GM12878 (cell line): ENCODE data around the gene TDRKH. TPM values are rescaled to one million over a fixed set of nuclear protein-coding genes. Genes with fewer than 3 reads are reported as not detected.

Source experiments
- ATAC-seq: fragments of 200-7000 bp; cut with Tn5 transposase; 3 replicates; pipeline ENCODE4 v1.9.1; 2020; ENCODE audit warnings: mild to moderate bottlenecking, moderate library complexity
- BruUV-seq: library from RNA; stranded (reverse); fragments of 400-500 nt; replicated peaks from 2 replicates; lab custom pipeline; 2021; lab: Mats Ljungman, UMichigan
- CTCF ChIA-PET: fragments of 300-600 bp; sonication (Branson Sonifier 250); formaldehyde crosslinking; extraction: SDS; loops from one replicate; lab custom pipeline; 2021; ENCODE audit warnings: inconsistent platforms; lab: Yijun Ruan, JAX
- POLR2A ChIA-PET: fragments of 350-600 bp; formaldehyde crosslinking; extraction: SDS; loops from one replicate; lab custom pipeline; 2021; ENCODE audit warnings: inconsistent platforms; lab: Charles Lee
- RAD21 ChIA-PET: fragments of 300-600 bp; sonication (Branson Sonifier 250); formaldehyde crosslinking; loops from one replicate; lab custom pipeline; 2023; ENCODE audit warnings: antibody characterized with exemption; ENCODE audit not compliant: unreplicated experiment; lab: Charles Lee
- SMC1A ChIA-PET: fragments of 300-600 bp; sonication (Branson Sonifier 250); formaldehyde crosslinking; loops from one replicate; lab custom pipeline; 2023; ENCODE audit not compliant: unreplicated experiment, uncharacterized antibody; lab: Charles Lee
- DNase-seq: peaks from one replicate; pipeline ENCODE4 v3.0.0-alpha.2; 2011; ENCODE audit warnings: low read depth, low spot score
- FAIRE-seq: peaks from 3 replicates; lab custom pipeline; 2011; peaks lifted over from hg19 to GRCh38; lab: Jason Lieb, UNC
- H2AFZ ChIP-seq: 2 replicates; pipeline ENCODE4 v1.6.0; 2011; ENCODE audit warnings: low read depth, low read length, control low read depth; ENCODE audit not compliant: control insufficient read depth
- H3K27ac ChIP-seq: 2 replicates; pipeline ENCODE4 v1.5.1; 2011; ENCODE audit warnings: control low read depth; ENCODE audit not compliant: control insufficient read depth, insufficient read depth
- H3K27me3 ChIP-seq, 2 experiments: replicated peaks in 1 of 2; 2 replicates each; pipeline versions ENCODE4 v1.6.0 to v1.6.1; 2011; ENCODE audit warnings: low read length in 1 of 2; ENCODE audit not compliant: control insufficient read depth in 2 of 2, insufficient read depth in 2 of 2
- H3K36me3 ChIP-seq, 2 experiments: 2 replicates each; pipeline ENCODE4 v1.5.1; 2011; ENCODE audit warnings: low read length in 1 of 2; ENCODE audit not compliant: control insufficient read depth in 2 of 2, insufficient read depth in 2 of 2
- H3K4me1 ChIP-seq: 2 replicates; pipeline ENCODE4 v1.6.1; 2011; ENCODE audit warnings: mild to moderate bottlenecking, low read length, moderate library complexity, mixed read lengths; ENCODE audit not compliant: control insufficient read depth, insufficient read depth
- H3K4me2 ChIP-seq: 2 replicates; pipeline ENCODE4 v1.6.0; 2011; ENCODE audit warnings: control low read depth; ENCODE audit not compliant: control insufficient read depth, insufficient read depth
- H3K4me3 ChIP-seq: fragments of 200-600 bp; sonication (generic); 2 replicates; pipeline ENCODE4 v1.5.1; 2016
- H3K79me2 ChIP-seq: 2 replicates; pipeline ENCODE4 v1.6.0; 2011; ENCODE audit warnings: low read length; ENCODE audit not compliant: control insufficient read depth, insufficient read depth
- H3K9ac ChIP-seq: 2 replicates; pipeline ENCODE4 v1.8.0; 2011; ENCODE audit warnings: low read length, control low read depth, mixed read lengths; ENCODE audit not compliant: control insufficient read depth, insufficient read depth
- H3K9me3 ChIP-seq: replicated peaks from 3 replicates; pipeline ENCODE4 v1.5.1; 2011; ENCODE audit warnings: mild to moderate bottlenecking, low read length; ENCODE audit not compliant: control insufficient read depth, insufficient read depth
- H4K20me1 ChIP-seq: 2 replicates; pipeline ENCODE4 v1.6.0; 2011; ENCODE audit not compliant: control insufficient read depth, insufficient read depth
- CBX5 ChIP-seq: sonication (generic); IDR thresholded peaks from 2 replicates; pipeline ENCODE4 v1.6.1; 2016; ENCODE audit warnings: low read depth, moderate library complexity, mild to moderate bottlenecking, inconsistent platforms
- CREM ChIP-seq: IDR thresholded peaks from 2 replicates; pipeline ENCODE4 v1.6.1; 2014; ENCODE audit warnings: antibody characterized with exemption, low read depth
- GABPA ChIP-seq: IDR thresholded peaks from 2 replicates; pipeline ENCODE4 v1.6.1; 2014; ENCODE audit warnings: antibody characterized with exemption, low read depth, mild to moderate bottlenecking, inconsistent platforms
- KDM1A ChIP-seq: fragments of 200-600 bp; sonication (generic); IDR thresholded peaks from 2 replicates; pipeline ENCODE4 v1.6.1; 2016; ENCODE audit warnings: borderline replicate concordance
- POLR2A ChIP-seq: IDR thresholded peaks from 2 replicates; pipeline ENCODE4 v1.6.1; 2011; ENCODE audit warnings: low read depth, mild to moderate bottlenecking, low read length
- SRF ChIP-seq, 2 experiments: IDR thresholded peaks; 2 replicates each; pipeline ENCODE4 v1.6.1; 2011; ENCODE audit warnings: low read depth in 2 of 2, low read length in 2 of 2, mild to moderate bottlenecking in 1 of 2, moderate library complexity in 1 of 2
- TCF3 ChIP-seq: IDR thresholded peaks from 2 replicates; pipeline ENCODE4 v1.6.1; 2012; ENCODE audit warnings: low read depth, mild to moderate bottlenecking, low read length, borderline replicate concordance; ENCODE audit not compliant: insufficient read depth
- WGBS: methylation state at CpG from one replicate; pipeline ENCODE4 v1.1.6; 2016; ENCODE audit warnings: low lambda C conversion rate; ENCODE audit not compliant: insufficient replicate concordance, insufficient coverage; ENCODE audit errors: missing lambda C conversion rate; 5-methylcytosine and 5-hydroxymethylcytosine counted together
- in situ Hi-C: fragments of 300-500 bp; cut with MboI; formaldehyde crosslinking; loops from 9 replicates; pipeline ENCODE4 v1.14.3; 2018; ENCODE audit warnings: mixed read lengths
- intact Hi-C: fragments of 100-400 bp; cut with micrococcal nuclease; formaldehyde crosslinking; loops from one replicate; pipeline ENCODE4 v1.14.2; 2022; ENCODE audit not compliant: unreplicated experiment
- polyA plus RNA-seq, 11 experiments: library from polyadenylated mRNA; depleted of rRNA in 4 of 11; unstranded in 6 of 11; stranded (reverse) in 5 of 11; fragments of >200 nt; fragmentation: Nextera tagmentation in 4 of 11; fragmentation: Illumina TruSeq in 1 of 11; extraction: Ambion mirVana in 4 of 11; extraction: Trizol in 1 of 11; gene quantifications; 1 replicate in 1 of 11; 2 replicates in 10 of 11; pipeline versions ENCODE4 v1.2.1 to v1.2.3, GENCODE V29; 2011 to 2016; ENCODE audit warnings: inconsistent platforms in 2 of 11, missing spikeins in 2 of 11, low read depth in 1 of 11
- total RNA-seq, 4 experiments: library from RNA; depleted of rRNA in 3 of 4; stranded (reverse); fragments of >200 nt in 3 of 4; fragmentation: Illumina TruSeq in 1 of 4; extraction: Trizol in 1 of 4; gene quantifications; 2 replicates each; pipeline versions ENCODE4 v1.2.1 to v1.2.3, GENCODE V29; 2013 to 2021
- TF ChIP-seq, protein P1 (sequence below): fragments of 450-650 bp; IDR thresholded peaks from 2 replicates; pipeline ENCODE4 v1.6.1; 2016; ENCODE audit warnings: mild to moderate bottlenecking, moderate library complexity, borderline replicate concordance
- TF ChIP-seq, protein P2 (sequence below): fragments of 450-650 bp; IDR thresholded peaks from 2 replicates; pipeline ENCODE4 v1.6.1; 2017; ENCODE audit warnings: mild to moderate bottlenecking, moderate library complexity
- TF ChIP-seq, protein P3 (sequence below): fragments of 450-650 bp; formaldehyde crosslinking; IDR thresholded peaks from 2 replicates; pipeline ENCODE4 v1.5.0; 2022; ENCODE audit warnings: mild to moderate bottlenecking, missing genetic modification characterization

TDRKH gene
- total and polyA plus RNA-seq, 10 of the 15 experiments (the other 5 are each of a cell fraction or from before 2014, with no cell fraction given), result 1.3 to 8.4 (median 2.9) TPM

DNA sequence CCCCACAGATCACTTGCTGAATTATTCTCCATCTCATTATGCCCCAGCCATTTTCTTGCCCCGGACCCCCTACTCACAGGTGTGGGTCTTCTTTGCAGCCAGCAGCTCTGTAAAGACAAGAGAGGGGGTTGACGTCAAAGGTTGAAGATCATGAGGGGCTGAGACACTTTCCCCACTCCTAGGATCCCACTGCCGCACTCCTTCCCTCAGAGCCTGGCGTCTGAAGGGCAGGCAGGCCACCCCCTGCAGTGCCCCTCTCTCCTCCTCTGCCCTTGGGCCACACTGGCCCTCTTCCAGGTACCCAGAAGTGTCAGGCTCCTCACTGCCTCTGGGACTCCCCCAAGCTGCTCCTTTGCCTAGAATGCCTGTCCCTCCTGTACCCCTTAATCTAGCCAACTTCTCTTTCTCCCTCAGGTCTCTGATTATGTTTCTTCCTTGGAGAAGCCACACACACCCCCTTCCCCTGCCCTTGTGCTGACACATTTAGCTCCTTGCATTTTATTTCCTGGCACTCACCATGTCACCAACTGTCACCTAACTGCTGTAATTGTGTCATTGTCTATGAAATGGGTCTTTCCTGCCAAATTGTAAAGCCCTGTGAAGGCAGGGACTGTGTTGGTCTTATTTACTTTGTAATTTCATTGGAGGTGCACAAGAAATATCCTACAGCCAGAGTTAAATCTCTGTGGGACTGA, 39.2 kb upstream of the TDRKH start:
- no peaks in the 10 kb centered on the region for H3K9me3 ChIP-seq
- CTCF ChIA-PET, result interaction anchor here (1.0 to 1.9 kb wide), 2 partner anchors 11 to 295 kb away, joined by 4 to 6 read pairs; partner anchors contain the start of gene C2CD4D
- H3K4me3 ChIP-seq, result no peak overlapping the region
- POLR2A ChIA-PET, result no interaction called here
- no peak for DNase-seq
- no peak overlapping the region for H3K27ac ChIP-seq
- no peak for TF ChIP-seq SRF (IDR thresholded peaks at IDR 0.05; ENCODE audit: low read depth in 2 of 2, low read length in 2 of 2)
- TF ChIP-seq, protein P1, sequence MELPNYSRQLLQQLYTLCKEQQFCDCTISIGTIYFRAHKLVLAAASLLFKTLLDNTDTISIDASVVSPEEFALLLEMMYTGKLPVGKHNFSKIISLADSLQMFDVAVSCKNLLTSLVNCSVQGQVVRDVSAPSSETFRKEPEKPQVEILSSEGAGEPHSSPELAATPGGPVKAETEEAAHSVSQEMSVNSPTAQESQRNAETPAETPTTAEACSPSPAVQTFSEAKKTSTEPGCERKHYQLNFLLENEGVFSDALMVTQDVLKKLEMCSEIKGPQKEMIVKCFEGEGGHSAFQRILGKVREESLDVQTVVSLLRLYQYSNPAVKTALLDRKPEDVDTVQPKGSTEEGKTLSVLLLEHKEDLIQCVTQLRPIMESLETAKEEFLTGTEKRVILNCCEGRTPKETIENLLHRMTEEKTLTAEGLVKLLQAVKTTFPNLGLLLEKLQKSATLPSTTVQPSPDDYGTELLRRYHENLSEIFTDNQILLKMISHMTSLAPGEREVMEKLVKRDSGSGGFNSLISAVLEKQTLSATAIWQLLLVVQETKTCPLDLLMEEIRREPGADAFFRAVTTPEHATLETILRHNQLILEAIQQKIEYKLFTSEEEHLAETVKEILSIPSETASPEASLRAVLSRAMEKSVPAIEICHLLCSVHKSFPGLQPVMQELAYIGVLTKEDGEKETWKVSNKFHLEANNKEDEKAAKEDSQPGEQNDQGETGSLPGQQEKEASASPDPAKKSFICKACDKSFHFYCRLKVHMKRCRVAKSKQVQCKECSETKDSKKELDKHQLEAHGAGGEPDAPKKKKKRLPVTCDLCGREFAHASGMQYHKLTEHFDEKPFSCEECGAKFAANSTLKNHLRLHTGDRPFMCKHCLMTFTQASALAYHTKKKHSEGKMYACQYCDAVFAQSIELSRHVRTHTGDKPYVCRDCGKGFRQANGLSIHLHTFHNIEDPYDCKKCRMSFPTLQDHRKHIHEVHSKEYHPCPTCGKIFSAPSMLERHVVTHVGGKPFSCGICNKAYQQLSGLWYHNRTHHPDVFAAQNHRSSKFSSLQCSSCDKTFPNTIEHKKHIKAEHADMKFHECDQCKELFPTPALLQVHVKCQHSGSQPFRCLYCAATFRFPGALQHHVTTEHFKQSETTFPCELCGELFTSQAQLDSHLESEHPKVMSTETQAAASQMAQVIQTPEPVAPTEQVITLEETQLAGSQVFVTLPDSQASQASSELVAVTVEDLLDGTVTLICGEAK, result no peak
- TF ChIP-seq, protein P2, sequence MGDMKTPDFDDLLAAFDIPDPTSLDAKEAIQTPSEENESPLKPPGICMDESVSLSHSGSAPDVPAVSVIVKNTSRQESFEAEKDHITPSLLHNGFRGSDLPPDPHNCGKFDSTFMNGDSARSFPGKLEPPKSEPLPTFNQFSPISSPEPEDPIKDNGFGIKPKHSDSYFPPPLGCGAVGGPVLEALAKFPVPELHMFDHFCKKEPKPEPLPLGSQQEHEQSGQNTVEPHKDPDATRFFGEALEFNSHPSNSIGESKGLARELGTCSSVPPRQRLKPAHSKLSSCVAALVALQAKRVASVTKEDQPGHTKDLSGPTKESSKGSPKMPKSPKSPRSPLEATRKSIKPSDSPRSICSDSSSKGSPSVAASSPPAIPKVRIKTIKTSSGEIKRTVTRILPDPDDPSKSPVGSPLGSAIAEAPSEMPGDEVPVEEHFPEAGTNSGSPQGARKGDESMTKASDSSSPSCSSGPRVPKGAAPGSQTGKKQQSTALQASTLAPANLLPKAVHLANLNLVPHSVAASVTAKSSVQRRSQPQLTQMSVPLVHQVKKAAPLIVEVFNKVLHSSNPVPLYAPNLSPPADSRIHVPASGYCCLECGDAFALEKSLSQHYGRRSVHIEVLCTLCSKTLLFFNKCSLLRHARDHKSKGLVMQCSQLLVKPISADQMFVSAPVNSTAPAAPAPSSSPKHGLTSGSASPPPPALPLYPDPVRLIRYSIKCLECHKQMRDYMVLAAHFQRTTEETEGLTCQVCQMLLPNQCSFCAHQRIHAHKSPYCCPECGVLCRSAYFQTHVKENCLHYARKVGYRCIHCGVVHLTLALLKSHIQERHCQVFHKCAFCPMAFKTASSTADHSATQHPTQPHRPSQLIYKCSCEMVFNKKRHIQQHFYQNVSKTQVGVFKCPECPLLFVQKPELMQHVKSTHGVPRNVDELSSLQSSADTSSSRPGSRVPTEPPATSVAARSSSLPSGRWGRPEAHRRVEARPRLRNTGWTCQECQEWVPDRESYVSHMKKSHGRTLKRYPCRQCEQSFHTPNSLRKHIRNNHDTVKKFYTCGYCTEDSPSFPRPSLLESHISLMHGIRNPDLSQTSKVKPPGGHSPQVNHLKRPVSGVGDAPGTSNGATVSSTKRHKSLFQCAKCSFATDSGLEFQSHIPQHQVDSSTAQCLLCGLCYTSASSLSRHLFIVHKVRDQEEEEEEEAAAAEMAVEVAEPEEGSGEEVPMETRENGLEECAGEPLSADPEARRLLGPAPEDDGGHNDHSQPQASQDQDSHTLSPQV, result no peak
- TF ChIP-seq POLR2A, result no peak
- TF ChIP-seq GABPA, result no peak
- TF ChIP-seq CREM, result no peak
- no peak for TF ChIP-seq CBX5
- TF ChIP-seq, protein P3, sequence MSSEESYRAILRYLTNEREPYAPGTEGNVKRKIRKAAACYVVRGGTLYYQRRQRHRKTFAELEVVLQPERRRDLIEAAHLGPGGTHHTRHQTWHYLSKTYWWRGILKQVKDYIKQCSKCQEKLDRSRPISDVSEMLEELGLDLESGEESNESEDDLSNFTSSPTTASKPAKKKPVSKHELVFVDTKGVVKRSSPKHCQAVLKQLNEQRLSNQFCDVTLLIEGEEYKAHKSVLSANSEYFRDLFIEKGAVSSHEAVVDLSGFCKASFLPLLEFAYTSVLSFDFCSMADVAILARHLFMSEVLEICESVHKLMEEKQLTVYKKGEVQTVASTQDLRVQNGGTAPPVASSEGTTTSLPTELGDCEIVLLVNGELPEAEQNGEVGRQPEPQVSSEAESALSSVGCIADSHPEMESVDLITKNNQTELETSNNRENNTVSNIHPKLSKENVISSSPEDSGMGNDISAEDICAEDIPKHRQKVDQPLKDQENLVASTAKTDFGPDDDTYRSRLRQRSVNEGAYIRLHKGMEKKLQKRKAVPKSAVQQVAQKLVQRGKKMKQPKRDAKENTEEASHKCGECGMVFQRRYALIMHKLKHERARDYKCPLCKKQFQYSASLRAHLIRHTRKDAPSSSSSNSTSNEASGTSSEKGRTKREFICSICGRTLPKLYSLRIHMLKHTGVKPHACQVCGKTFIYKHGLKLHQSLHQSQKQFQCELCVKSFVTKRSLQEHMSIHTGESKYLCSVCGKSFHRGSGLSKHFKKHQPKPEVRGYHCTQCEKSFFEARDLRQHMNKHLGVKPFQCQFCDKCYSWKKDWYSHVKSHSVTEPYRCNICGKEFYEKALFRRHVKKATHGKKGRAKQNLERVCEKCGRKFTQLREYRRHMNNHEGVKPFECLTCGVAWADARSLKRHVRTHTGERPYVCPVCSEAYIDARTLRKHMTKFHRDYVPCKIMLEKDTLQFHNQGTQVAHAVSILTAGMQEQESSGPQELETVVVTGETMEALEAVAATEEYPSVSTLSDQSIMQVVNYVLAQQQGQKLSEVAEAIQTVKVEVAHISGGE (CRISPR knock-in tag), result no peak
- no peak for TF ChIP-seq TCF3
- TF ChIP-seq KDM1A, result no peak
- ATAC-seq, result no peak
- in situ Hi-C loops (loop anchor here (10.0 kb wide), 2 partner anchors 385 to 535 kb away; no protein-coding TSS in a partner anchor), intact Hi-C loops (loop anchor here (10.0 kb wide), 1 partner anchor 115 kb away; the partner anchor contains the start of gene CELF3)
- BruUV-seq, result no TSS peak
- no peaks in the 10 kb centered on the region for H3K27me3 ChIP-seq
- H3K9ac ChIP-seq, result no peak overlapping the region
- 18% methylated on average over 4 of the region's 4 CpGs for WGBS
- H4K20me1 ChIP-seq, result no peaks in the 10 kb centered on the region
- SMC1A ChIA-PET, result no interaction called here
- RAD21 ChIA-PET, result no interaction called here
- no peak overlapping the region for H3K4me2 ChIP-seq
- H3K36me3 ChIP-seq, result no peaks in the 10 kb centered on the region
- H2AFZ ChIP-seq, result no peak overlapping the region
- H3K79me2 ChIP-seq, result no peaks in the 10 kb centered on the region
- no peak for FAIRE-seq
- peaks cover 5% of the 10 kb centered on the region for H3K4me1 ChIP-seq
